GM10248 (cell line): Measurements from ENCODE around the gene AGO3.

Experiments
- CTCF ChIA-PET: fragments of 300-600 bp; sonication (Branson Sonifier 250); formaldehyde crosslinking; extraction: SDS; loops from one replicate; lab custom pipeline; 2021; ENCODE audit warnings: antibody characterized with exemption; lab: Yijun Ruan, JAX
- POLR2A ChIA-PET: fragments of 350-650 bp; sonication (Branson Sonifier 250); formaldehyde crosslinking; extraction: SDS; loops from one replicate; lab custom pipeline; 2020; ENCODE audit warnings: antibody characterized with exemption; lab: Yijun Ruan, JAX
- DNase-seq: peaks from one replicate; pipeline ENCODE4 v3.0.0; 2012; ENCODE audit errors: extremely low spot score
- TF ChIP-seq, protein P1 (sequence below): IDR thresholded peaks from 2 replicates; pipeline ENCODE4 v1.5.1; 2012; ENCODE audit warnings: mild to moderate bottlenecking, low read depth; ENCODE audit errors: extremely low read depth, missing control alignments, control extremely low read depth

AGO3 gene

DNA sequence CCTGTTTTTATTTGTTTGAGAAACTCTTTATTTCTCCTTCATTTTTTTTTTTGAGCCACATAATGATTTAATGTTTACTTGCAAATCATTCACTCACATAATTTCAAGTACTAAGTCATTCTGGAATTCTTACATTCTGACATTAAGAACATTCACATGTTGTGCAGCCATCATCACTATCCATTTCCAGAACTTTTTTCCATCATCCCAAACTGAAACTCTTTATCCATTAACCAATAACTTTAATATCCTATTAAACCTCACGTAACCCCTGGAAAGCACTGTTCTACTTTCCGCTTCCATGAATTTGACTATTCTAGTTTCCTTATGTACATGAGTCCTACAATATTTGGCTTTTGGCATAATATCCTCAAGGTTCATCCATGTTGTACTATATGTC is 100.5 kb downstream of the AGO3 start:
- TF ChIP-seq, protein P1, sequence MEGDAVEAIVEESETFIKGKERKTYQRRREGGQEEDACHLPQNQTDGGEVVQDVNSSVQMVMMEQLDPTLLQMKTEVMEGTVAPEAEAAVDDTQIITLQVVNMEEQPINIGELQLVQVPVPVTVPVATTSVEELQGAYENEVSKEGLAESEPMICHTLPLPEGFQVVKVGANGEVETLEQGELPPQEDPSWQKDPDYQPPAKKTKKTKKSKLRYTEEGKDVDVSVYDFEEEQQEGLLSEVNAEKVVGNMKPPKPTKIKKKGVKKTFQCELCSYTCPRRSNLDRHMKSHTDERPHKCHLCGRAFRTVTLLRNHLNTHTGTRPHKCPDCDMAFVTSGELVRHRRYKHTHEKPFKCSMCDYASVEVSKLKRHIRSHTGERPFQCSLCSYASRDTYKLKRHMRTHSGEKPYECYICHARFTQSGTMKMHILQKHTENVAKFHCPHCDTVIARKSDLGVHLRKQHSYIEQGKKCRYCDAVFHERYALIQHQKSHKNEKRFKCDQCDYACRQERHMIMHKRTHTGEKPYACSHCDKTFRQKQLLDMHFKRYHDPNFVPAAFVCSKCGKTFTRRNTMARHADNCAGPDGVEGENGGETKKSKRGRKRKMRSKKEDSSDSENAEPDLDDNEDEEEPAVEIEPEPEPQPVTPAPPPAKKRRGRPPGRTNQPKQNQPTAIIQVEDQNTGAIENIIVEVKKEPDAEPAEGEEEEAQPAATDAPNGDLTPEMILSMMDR = no peak
- CTCF ChIA-PET = no interaction called here
- POLR2A ChIA-PET = no interaction called here
- DNase-seq = no peak

DNA sequence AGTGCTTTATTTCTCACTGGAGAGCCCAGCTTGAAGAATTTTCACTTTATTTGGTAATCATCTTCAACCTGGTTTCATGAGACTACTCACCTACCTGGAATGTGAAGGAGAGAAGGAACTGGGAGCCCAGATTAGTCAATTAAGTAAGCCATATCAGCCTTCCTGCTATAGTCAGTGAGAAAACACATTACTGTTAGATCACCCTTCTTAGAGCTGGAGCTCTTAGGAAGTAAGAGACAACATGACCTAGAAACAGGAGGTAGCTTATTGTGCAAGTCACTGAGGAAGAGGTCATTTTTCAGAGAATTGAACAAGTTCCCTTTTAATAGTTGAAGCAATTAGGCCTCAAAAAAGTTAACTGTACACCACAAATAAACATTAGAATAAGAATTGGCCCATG is 103.8 kb downstream of the AGO3 start:
- ChIA-PET POLR2A (no interaction called here), CTCF (no interaction called here)
- TF ChIP-seq, protein P1 = no peak
- DNase-seq = no peak

DNA sequence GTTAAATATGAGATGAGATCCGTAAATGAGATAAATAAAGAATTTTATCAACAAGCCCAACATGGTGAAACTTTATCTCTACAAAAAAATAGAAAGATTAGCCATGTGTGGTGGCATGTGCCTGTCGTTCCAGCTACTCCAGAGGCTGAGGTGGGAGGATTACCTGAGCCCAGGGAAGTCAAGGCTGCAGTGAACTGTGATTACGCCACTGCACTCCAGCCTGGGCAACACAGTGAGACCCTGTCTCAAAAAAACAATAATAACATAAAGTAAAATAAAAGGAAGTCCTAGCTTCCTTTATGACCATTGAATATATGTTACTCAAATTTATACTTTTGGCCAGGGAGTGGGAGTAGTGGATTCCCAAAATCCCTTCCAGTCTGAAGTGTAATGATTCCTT is 104.2 kb downstream of the AGO3 start:
- TF ChIP-seq, protein P1 = no peak
- CTCF ChIA-PET = no interaction called here
- POLR2A ChIA-PET = no interaction called here
- no peak for DNase-seq

DNA sequence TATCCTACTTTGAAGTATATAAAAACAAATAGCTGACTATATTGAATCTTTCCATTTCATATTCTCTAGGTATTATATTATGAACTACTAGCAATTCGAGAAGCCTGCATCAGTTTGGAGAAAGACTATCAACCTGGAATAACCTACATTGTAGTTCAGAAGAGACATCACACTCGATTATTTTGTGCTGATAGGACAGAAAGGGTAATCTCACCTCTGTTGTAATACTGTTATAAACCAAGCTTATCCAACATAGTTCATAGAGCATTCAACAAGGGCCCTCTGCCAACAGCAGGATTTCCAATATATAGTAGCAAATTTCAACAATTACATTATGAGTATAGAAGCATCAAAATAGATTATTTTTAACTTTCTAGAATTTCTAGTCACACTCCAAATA is 109.3 kb downstream of the AGO3 start:
- DNase-seq = no peak
- POLR2A ChIA-PET = no interaction called here
- CTCF ChIA-PET = no interaction called here
- TF ChIP-seq, protein P1 = no peak

DNA sequence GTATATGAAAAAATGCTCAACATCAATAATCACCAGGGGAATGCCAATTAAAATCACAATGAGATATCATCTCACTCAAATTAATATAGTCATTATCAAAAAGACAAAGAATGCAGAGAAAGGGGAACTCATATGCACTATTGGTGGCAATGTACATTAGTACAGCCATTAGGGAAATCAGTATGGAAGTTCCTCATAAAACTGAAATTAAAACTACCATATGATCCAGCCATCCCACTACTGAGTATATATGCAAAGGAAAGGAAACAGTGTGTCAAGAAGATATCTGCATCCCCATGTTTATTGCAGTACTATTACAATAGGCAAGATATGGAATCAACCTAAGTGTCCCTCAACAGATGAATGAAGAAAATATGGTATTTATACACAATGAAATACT is 120.9 kb downstream of the AGO3 start:
- TF ChIP-seq, protein P1 = no peak
- ChIA-PET CTCF (no interaction called here), POLR2A (no interaction called here)
- no peak for DNase-seq

DNA sequence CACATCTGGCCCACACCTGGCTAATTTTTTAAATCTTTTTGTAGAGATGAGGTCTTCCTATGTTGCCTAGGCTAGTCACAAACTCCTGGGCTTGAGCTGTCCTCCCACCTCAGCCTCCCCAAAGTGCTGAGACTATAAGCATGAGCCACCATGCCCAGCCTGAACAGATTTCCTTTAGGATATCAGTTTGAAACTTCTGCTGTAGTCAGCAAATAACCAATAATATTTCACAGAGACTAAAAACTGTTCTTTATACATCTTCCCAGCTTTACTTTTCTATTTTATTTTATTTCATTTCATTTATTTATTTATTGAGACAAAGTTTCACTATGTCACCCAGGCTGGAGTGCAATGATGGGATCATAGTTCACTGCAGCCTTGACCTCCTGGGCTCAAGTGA is 123.1 kb downstream of the AGO3 start:
- TF ChIP-seq, protein P1 = no peak
- ChIA-PET POLR2A (no interaction called here), CTCF (interaction anchor here (1.2 to 1.7 kb wide), 4 partner anchors 9 to 81 kb away, joined by 3 to 7 read pairs (median 4); no protein-coding TSS in a partner anchor)
- no peak for DNase-seq

DNA sequence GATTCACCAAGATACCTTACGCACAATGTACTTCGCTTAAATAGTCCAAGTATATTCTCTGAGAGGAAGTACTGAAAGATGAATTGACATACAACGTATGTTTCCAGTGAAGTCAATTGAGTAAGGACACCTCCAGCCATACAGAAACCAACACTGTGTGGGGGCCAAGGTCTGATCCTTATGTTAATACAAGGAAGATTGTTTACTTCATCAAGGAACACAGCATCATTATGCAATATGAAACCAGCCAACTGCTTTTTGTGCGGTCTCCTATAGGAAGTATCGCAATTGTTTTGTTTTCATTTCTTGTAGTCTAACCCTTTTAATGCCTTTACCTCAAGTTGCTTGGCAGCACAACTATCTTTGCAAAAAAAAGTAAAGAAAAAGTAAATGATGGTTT is 124.8 kb downstream of the AGO3 start:
- TF ChIP-seq, protein P1 = no peak
- CTCF ChIA-PET = no interaction called here
- POLR2A ChIA-PET = no interaction called here
- no peak for DNase-seq
